Smooth muscle cell (in vitro differentiated cells): ENCODE measurements around the gene LANCL1. TPM values are rescaled to one million over a fixed set of nuclear protein-coding genes. Genes with fewer than 3 reads are reported as not detected.

Experiments
- DNase-seq: peaks from one replicate; lab custom pipeline; 2025; ENCODE audit not compliant: unreplicated experiment; lab: John Stamatoyannopoulos, UW
- H2AFZ ChIP-seq: fragments of 200-600 bp; sonication (generic); 2 replicates; pipeline ENCODE4 v1.6.0; 2016; ENCODE audit warnings: antibody characterized with exemption, low read depth, mild to moderate bottlenecking
- H3F3A ChIP-seq: fragments of 200-600 bp; sonication (generic); 2 replicates; pipeline ENCODE4 v1.6.0; 2017; ENCODE audit warnings: antibody characterized with exemption, low read depth
- H3K27ac ChIP-seq: fragments of 200-600 bp; sonication (generic); 2 replicates; pipeline ENCODE4 v1.5.1; 2016; ENCODE audit warnings: low read depth, mild to moderate bottlenecking
- H3K27me3 ChIP-seq: fragments of 200-600 bp; sonication (generic); 2 replicates; pipeline ENCODE4 v1.6.1; 2016; ENCODE audit warnings: low read depth, mild to moderate bottlenecking
- H3K36me3 ChIP-seq: fragments of 200-600 bp; sonication (generic); 2 replicates; pipeline ENCODE4 v1.5.1; 2016; ENCODE audit warnings: low read depth
- H3K4me1 ChIP-seq: fragments of 200-600 bp; sonication (generic); 2 replicates; pipeline ENCODE4 v1.5.1; 2016; ENCODE audit warnings: low read depth
- H3K4me2 ChIP-seq: fragments of 200-600 bp; sonication (generic); 2 replicates; pipeline ENCODE4 v1.6.0; 2016; ENCODE audit warnings: mild to moderate bottlenecking
- H3K4me3 ChIP-seq: fragments of 200-600 bp; sonication (generic); 2 replicates; pipeline ENCODE4 v1.5.1; 2016; ENCODE audit warnings: mild to moderate bottlenecking
- H3K79me2 ChIP-seq: fragments of 200-600 bp; sonication (generic); 2 replicates; pipeline ENCODE4 v1.6.0; 2016; ENCODE audit warnings: low read depth, mild to moderate bottlenecking
- H3K9ac ChIP-seq: fragments of 200-600 bp; sonication (generic); 2 replicates; pipeline ENCODE4 v1.6.0; 2016; ENCODE audit warnings: low read depth
- H3K9me3 ChIP-seq: fragments of 200-600 bp; sonication (generic); replicated peaks from 2 replicates; pipeline ENCODE4 v1.5.1; 2016; ENCODE audit warnings: low read depth
- H4K20me1 ChIP-seq: fragments of 200-600 bp; sonication (generic); 2 replicates; pipeline ENCODE4 v1.6.0; 2016; ENCODE audit warnings: low read depth
- CTCF ChIP-seq: fragments of 200-600 bp; sonication (generic); IDR thresholded peaks from 2 replicates; pipeline ENCODE4 v1.5.1; 2017; ENCODE audit warnings: borderline replicate concordance, mild to moderate bottlenecking, antibody characterized with exemption; ENCODE audit not compliant: insufficient read depth, poor library complexity, severe bottlenecking
- WGBS: methylation state at CpG from one replicate; pipeline ENCODE4 v1.1.7; 2016; ENCODE audit warnings: low lambda C conversion rate; 5-methylcytosine and 5-hydroxymethylcytosine counted together
- polyA plus RNA-seq: library from polyadenylated mRNA; unstranded; fragments of >200 nt; fragmentation: Nextera tagmentation; extraction: Ambion mirVana; gene quantifications from 2 replicates; pipeline ENCODE4 v1.2.1, GENCODE V29; 2016
- total RNA-seq: library from RNA; depleted of rRNA; stranded (reverse); fragments of >200 nt; gene quantifications from 2 replicates; pipeline ENCODE4 v1.2.3, GENCODE V29; 2014

The LANCL1 gene
- total and polyA plus RNA-seq, 2 experiments from 2014 or later, result 14.7 to 43.7 TPM

DNA sequence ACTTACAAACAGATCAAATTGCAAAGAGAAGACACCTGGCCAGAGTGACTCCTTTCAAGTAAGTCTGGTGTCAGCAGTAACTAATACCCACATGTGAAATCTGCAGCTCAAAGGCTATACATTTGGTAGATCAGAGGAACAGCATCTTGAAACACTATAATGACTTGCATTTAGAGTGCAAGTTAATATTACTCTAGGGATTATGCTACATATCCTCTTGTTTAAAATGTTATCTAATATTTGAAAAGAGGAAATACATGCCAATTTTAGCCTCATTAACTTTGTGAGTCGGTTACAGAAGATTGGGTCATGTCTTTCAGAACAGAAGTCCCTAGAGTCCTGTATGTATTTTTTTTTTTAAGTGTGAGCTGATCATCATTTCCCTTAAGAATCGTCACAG, 15.2 kb downstream of the LANCL1 start:
- no peak overlapping the region for H3K27ac ChIP-seq
- no peak overlapping the region for H3K9ac ChIP-seq
- DNase-seq, result no peak
- no peaks in the 10 kb centered on the region for H3K27me3 ChIP-seq
- no peaks in the 10 kb centered on the region for H3K9me3 ChIP-seq
- no peaks in the 10 kb centered on the region for H3K36me3 ChIP-seq
- no peak overlapping the region for H3K4me2 ChIP-seq
- H3K4me3 ChIP-seq, result no peak overlapping the region
- H3K79me2 ChIP-seq, result no peaks in the 10 kb centered on the region
- H3K4me1 ChIP-seq, result no peaks in the 10 kb centered on the region
- 70% methylated on average over 2 of the region's 2 CpGs for WGBS
- H2AFZ ChIP-seq, result no peak overlapping the region
- no peak for TF ChIP-seq CTCF
- H4K20me1 ChIP-seq, result no peaks in the 10 kb centered on the region
- H3F3A ChIP-seq, result no peaks in the 10 kb centered on the region

- Histone ChIP-seq H3K27me3 (no peaks in the 10 kb centered on the region), H3K4me3 (no peak overlapping the region), H3K36me3 (no peaks in the 10 kb centered on the region), H3K9ac (no peak overlapping the region), H2AFZ (no peak overlapping the region), H3K4me2 (no peak overlapping the region), H4K20me1 (no peaks in the 10 kb centered on the region), H3F3A (no peaks in the 10 kb centered on the region), H3K27ac (no peak overlapping the region), H3K4me1 (no peaks in the 10 kb centered on the region), H3K79me2 (no peaks in the 10 kb centered on the region), H3K9me3 (no peaks in the 10 kb centered on the region)
- 93% methylated on average over 3 of the region's 3 CpGs for WGBS
- TF ChIP-seq CTCF, result no peak
- no peak for DNase-seq
Measured at GRCh38 chr2:210460322-210461227, 16.0 kb downstream of the LANCL1 start.

DNA sequence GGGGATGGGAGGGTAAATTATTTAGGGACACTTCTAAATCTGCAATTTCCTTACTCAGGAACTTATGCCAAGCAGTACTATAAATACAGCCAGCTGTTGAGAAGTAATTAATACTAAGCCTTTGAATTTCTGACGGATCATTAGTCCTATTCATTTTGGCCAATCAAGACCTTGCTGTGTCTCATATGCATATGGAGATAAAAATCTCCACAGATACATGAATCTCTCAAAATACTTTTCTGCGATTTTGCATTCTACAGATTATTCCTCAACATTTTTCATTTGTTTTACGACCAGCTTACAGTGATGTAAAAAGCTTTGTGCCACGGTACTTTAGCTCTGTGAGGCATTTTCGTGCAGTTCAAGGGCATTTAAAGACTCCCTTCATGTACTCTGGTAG, 16.7 kb downstream of the LANCL1 start:
- no peaks in the 10 kb centered on the region for H3K9me3 ChIP-seq
- no peaks in the 10 kb centered on the region for H3K36me3 ChIP-seq
- 78% methylated on average over 5 of the region's 5 CpGs for WGBS
- H3K9ac ChIP-seq, result no peak overlapping the region
- no peaks in the 10 kb centered on the region for H4K20me1 ChIP-seq
- TF ChIP-seq CTCF, result no peak
- no peak for DNase-seq
- H3K79me2 ChIP-seq, result no peaks in the 10 kb centered on the region
- no peaks in the 10 kb centered on the region for H3F3A ChIP-seq
- no peak overlapping the region for H3K4me2 ChIP-seq
- H3K4me1 ChIP-seq, result no peaks in the 10 kb centered on the region
- no peak overlapping the region for H2AFZ ChIP-seq
- H3K27ac ChIP-seq, result no peak overlapping the region
- H3K27me3 ChIP-seq, result no peaks in the 10 kb centered on the region
- H3K4me3 ChIP-seq, result no peak overlapping the region

GRCh38 chr2:210459407-210459806, 17.2 kb downstream of the LANCL1 start:
- H3K9me3 ChIP-seq, result no peaks in the 10 kb centered on the region
- H3K4me2 ChIP-seq, result no peak overlapping the region
- H3K4me3 ChIP-seq, result no peak overlapping the region
- no peaks in the 10 kb centered on the region for H3K79me2 ChIP-seq
- H3F3A ChIP-seq, result no peaks in the 10 kb centered on the region
- no peaks in the 10 kb centered on the region for H3K36me3 ChIP-seq
- no peak overlapping the region for H3K27ac ChIP-seq
- H2AFZ ChIP-seq, result no peak overlapping the region
- no peaks in the 10 kb centered on the region for H3K27me3 ChIP-seq
- DNase-seq, result no peak
- no peaks in the 10 kb centered on the region for H3K4me1 ChIP-seq
- H4K20me1 ChIP-seq, result no peaks in the 10 kb centered on the region
- 93% methylated on average over 3 of the region's 3 CpGs for WGBS
- no peak overlapping the region for H3K9ac ChIP-seq
- no peak for TF ChIP-seq CTCF
